ENCODE results near the gene NQO2. TPM values are rescaled to one million over a fixed set of nuclear protein-coding genes. Genes with fewer than 3 reads are reported as not detected.

NQO2 gene
- total RNA-seq, 1 experiment from 2014 or later = 45.7 TPM

DNA sequence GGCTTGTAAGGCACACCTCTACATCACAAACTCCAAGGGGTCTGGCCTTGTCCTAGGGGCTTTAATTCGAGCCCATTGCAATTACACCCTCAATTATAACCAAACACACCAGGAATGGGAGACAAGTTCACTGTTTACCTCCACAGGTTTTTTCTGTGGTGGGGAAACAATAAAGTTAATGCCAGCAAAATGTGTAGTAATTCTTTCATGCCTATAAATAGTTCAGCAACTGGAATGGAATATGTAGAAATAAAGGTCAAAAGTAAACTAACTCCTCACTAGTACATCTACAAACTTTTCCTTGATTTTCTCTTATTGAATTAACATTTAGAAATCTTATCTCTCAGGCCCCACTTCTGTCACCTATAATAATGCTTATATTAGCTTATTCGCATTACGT lies 41.5 kb downstream of the NQO2 start:
- H3K4me3 ChIP-seq (ENCODE audit: low read depth in 2 of 2, low read length in 2 of 2) = no peak overlapping the region
- intact Hi-C loops (cut with micrococcal nuclease; ENCODE audit: unreplicated experiment) (no loop called here), in situ Hi-C loops (cut with HindIII; ENCODE audit: low pct_unique_long_range_greater_than_20kb, low sequenced_read_pairs) (no loop called here)
- no peak overlapping the region for H3K27ac ChIP-seq (ENCODE audit: low read length)
- peaks cover under 1% of the 10 kb centered on the region; the same call in 1 of the 2 replicates for H3K27me3 ChIP-seq (ENCODE audit: control insufficient read depth, insufficient read depth, low read length)
- H3K9me3 ChIP-seq (ENCODE audit: control insufficient read depth, insufficient read depth, low read depth, low read length) = no peaks in the 10 kb centered on the region
- TF ChIP-seq TCF7L2 (IDR thresholded peaks at IDR 0.05; ENCODE audit: low read depth, low read length) = no peak
- TF ChIP-seq SIN3A (IDR thresholded peaks at IDR 0.05; ENCODE audit: borderline replicate concordance, insufficient read depth, low read depth, low read length) = no peak
- TF ChIP-seq, protein P1, sequence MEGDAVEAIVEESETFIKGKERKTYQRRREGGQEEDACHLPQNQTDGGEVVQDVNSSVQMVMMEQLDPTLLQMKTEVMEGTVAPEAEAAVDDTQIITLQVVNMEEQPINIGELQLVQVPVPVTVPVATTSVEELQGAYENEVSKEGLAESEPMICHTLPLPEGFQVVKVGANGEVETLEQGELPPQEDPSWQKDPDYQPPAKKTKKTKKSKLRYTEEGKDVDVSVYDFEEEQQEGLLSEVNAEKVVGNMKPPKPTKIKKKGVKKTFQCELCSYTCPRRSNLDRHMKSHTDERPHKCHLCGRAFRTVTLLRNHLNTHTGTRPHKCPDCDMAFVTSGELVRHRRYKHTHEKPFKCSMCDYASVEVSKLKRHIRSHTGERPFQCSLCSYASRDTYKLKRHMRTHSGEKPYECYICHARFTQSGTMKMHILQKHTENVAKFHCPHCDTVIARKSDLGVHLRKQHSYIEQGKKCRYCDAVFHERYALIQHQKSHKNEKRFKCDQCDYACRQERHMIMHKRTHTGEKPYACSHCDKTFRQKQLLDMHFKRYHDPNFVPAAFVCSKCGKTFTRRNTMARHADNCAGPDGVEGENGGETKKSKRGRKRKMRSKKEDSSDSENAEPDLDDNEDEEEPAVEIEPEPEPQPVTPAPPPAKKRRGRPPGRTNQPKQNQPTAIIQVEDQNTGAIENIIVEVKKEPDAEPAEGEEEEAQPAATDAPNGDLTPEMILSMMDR (IDR thresholded peaks at IDR 0.05) = no peak
- TF ChIP-seq, protein P2, sequence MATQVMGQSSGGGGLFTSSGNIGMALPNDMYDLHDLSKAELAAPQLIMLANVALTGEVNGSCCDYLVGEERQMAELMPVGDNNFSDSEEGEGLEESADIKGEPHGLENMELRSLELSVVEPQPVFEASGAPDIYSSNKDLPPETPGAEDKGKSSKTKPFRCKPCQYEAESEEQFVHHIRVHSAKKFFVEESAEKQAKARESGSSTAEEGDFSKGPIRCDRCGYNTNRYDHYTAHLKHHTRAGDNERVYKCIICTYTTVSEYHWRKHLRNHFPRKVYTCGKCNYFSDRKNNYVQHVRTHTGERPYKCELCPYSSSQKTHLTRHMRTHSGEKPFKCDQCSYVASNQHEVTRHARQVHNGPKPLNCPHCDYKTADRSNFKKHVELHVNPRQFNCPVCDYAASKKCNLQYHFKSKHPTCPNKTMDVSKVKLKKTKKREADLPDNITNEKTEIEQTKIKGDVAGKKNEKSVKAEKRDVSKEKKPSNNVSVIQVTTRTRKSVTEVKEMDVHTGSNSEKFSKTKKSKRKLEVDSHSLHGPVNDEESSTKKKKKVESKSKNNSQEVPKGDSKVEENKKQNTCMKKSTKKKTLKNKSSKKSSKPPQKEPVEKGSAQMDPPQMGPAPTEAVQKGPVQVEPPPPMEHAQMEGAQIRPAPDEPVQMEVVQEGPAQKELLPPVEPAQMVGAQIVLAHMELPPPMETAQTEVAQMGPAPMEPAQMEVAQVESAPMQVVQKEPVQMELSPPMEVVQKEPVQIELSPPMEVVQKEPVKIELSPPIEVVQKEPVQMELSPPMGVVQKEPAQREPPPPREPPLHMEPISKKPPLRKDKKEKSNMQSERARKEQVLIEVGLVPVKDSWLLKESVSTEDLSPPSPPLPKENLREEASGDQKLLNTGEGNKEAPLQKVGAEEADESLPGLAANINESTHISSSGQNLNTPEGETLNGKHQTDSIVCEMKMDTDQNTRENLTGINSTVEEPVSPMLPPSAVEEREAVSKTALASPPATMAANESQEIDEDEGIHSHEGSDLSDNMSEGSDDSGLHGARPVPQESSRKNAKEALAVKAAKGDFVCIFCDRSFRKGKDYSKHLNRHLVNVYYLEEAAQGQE (IDR thresholded peaks at IDR 0.05; ENCODE audit: insufficient read depth in 1 of 2, low read depth in 2 of 2, low read length in 1 of 2) = no peak
- no peak for TF ChIP-seq POLR2AphosphoS5 (IDR thresholded peaks at IDR 0.05; ENCODE audit: low read depth, low read length)
- ATAC-seq (no peak), DNase-seq (ENCODE audit: low read depth, low spot score) (no peak)
- BruUV-seq (replicated peaks) = no TSS peak
- POLR2A ChIA-PET = no interaction called here
- CTCF ChIA-PET = no interaction called here
- no peaks in the 10 kb centered on the region for H3K36me3 ChIP-seq (ENCODE audit: control insufficient read depth, insufficient read depth, low read length)
- no peaks in the 10 kb centered on the region for H3K4me1 ChIP-seq (ENCODE audit: control insufficient read depth, insufficient read depth, low read length)

DNA sequence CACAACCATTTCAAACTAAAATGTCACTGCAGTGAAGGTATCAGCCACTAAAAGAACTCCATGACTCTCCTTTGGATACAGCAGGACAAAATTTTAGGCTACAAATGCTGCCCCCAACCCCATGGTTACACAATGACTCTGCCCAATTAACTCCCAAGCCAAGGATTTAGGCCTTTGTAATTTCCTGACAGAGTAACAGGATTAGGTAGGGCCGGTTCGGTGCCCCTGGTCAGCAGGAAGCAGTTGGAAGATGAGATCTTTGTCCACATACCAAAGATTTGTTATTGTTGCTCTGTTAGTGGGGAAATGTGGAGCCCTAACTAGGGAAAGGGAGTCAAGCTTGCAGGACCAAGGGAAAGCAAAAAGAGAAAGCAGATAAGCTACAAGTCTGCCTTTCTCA lies 41.9 kb downstream of the NQO2 start:
- BruUV-seq (replicated peaks) = no TSS peak
- no peak for DNase-seq (ENCODE audit: low read depth, low spot score)
- intact Hi-C loops (cut with micrococcal nuclease; ENCODE audit: unreplicated experiment) (no loop called here), in situ Hi-C loops (cut with HindIII; ENCODE audit: low pct_unique_long_range_greater_than_20kb, low sequenced_read_pairs) (no loop called here)
- H3K9me3 ChIP-seq (ENCODE audit: control insufficient read depth, insufficient read depth, low read depth, low read length) = no peaks in the 10 kb centered on the region
- ATAC-seq = no peak
- H3K36me3 ChIP-seq (ENCODE audit: control insufficient read depth, insufficient read depth, low read length) = no peaks in the 10 kb centered on the region
- no peaks in the 10 kb centered on the region for H3K27me3 ChIP-seq (ENCODE audit: control insufficient read depth, insufficient read depth, low read length)
- ChIA-PET CTCF (no interaction called here), POLR2A (no interaction called here)
- H3K27ac ChIP-seq (ENCODE audit: low read length) = no peak overlapping the region
- no peak overlapping the region for H3K4me3 ChIP-seq (ENCODE audit: low read depth in 2 of 2, low read length in 2 of 2)
- H3K4me1 ChIP-seq (ENCODE audit: control insufficient read depth, insufficient read depth, low read length) = no peaks in the 10 kb centered on the region
- TF ChIP-seq, protein P2 (IDR thresholded peaks at IDR 0.05; ENCODE audit: insufficient read depth in 1 of 2, low read depth in 2 of 2, low read length in 1 of 2) = no peak
- TF ChIP-seq TCF7L2 (IDR thresholded peaks at IDR 0.05; ENCODE audit: low read depth, low read length) (no peak), SIN3A (IDR thresholded peaks at IDR 0.05; ENCODE audit: borderline replicate concordance, insufficient read depth, low read depth, low read length) (no peak)

Measured in Panc1 (cell line).